HG03342 (cell line): ENCODE measurements around the gene AKNA.

Experiments used
- ATAC-seq: cut with Tn5 transposase; IDR thresholded peaks from one replicate; pipeline ENCODE4 v1.9.1; 2021; ENCODE audit warnings: mild to moderate bottlenecking, moderate library complexity; ENCODE audit not compliant: unreplicated experiment

The AKNA gene

DNA sequence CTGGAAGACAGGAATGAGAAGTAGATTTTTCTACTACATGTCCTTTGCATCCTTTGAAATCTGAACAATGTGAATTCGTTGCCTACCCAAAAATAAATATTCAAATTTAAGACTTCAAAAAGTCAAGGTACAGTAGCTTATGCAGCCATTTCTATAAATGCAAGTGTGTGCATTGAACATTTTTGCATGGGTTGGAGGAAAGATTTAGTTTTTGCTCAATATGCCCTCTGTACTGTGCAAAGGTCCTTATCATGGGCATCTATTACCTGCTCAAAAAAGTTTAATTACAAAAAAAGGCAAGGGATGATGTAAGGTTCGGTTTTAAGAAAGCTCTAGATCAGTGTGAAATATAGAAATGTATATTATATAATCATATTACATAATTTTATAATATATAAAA, 22.6 kb downstream of the AKNA start:
- ATAC-seq = no peak

DNA sequence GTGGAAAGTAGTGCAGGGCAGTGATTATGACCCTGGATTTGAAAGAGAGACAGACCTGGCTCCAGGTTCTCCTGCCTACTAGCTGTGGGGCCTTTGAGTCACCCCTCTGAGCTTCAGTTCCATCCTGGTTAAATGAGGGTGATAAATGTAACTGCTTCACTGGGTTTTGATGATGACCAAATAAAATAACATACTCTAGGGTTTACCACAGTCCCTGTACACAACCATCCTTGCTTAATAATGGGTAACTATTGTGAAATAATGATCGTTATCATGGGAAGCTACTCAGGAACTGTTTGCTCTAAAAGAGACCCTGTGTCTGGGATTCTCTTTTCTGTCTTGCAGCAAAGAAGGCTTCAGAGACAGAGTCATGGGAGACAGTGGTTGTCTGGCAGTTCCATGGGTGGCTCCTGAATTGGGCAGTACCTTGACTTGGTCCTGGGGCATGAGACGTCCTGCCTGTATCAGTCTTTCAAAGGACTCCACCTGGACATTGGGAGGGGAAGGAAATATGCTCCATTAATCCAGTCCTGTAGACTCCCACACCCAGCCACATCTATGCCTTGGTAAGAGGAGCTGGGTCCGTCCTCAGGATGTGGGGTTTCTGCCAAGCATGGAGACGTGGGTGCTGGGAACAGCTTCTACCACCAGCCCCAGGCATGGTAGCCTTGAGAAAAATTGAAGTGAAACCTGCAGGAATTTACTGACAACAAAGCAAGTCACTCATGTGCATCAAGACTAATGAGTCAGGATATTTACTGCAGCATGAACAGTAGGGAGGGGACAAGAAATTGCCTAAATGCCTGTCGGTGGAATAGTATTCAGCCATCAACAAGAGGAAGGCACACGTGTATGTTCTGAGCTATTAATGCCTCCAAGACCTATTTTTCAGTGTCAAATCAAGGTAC, 23.4 kb downstream of the AKNA start:
- no peak for ATAC-seq

DNA sequence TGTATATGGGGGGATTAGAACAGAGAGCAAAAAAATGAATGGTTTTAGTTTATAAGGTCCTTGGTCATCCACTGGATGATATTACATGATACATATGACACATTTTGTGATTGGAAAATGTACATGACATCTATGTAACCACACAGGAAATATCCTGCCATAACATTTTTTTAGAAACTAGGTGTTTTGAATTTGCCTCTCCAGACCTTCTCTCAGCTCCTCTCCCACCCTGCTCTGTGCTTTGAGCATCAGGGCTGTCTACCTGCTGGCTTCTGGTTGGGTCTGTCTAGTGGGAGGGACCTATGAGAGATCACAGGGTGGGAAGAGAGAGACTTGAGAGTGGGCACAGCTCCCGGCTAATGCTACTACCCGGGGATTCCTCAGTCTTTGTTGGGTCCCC, 24.4 kb downstream of the AKNA start:
- no peak for ATAC-seq

DNA sequence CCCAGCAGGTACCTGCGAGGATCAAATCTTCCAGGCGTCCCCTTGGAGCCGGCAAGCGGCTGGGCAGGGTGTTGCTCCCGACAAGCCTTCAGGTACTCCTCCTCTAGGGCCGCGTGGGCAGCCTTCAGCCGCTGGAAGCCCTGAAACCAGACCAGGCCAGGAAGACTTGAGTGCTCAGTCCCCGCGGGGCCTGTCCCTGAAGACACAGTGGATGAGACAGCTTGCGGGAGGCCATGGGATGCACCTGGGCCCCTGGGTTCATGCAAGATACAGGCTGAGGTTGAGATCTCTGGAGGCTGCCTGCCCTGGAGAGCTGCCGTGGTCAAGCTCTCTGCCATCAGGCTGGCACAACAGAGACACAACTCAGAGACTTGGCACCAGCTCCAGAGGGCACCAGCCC, 25.4 kb downstream of the AKNA start:
- no peak for ATAC-seq

DNA sequence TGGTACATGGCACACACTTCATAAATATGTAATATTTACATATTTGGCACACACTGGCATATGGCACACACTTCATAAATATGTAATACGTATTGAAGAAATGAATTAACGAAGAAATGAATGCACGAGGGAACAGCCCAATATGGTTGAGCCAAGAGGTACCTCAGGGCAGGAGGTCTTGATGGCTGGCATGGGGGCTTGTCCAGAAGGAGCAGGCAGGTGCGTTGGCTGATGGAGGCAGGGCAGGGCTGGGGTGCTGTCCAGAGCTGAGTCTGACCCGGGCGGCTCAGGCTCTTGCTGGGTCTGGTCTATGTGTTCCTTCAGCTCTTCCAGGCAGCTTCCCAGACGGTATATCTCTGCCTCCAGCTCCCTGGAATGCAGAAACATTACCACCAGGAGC, 26.2 kb downstream of the AKNA start:
- no peak for ATAC-seq

DNA sequence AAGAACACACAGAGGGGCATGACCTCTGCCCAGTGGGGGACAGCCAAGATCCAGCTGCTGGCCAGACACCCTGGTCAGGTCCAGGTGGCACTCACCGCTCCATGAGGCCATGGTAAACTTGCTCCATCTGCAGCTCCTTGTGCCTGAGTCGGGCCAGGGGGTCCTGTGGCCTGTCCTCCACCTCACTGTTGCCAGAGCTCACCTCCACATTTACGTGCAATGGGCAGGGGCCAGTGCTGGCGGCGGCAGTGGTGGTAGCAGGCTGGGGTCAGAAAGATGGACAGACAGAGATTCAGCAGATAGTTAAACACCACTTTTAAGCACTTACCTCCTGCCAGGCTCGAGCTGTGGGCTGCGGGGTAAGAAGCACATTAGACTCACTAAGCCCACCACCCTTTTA, 28.0 kb downstream of the AKNA start:
- no peak for ATAC-seq

DNA sequence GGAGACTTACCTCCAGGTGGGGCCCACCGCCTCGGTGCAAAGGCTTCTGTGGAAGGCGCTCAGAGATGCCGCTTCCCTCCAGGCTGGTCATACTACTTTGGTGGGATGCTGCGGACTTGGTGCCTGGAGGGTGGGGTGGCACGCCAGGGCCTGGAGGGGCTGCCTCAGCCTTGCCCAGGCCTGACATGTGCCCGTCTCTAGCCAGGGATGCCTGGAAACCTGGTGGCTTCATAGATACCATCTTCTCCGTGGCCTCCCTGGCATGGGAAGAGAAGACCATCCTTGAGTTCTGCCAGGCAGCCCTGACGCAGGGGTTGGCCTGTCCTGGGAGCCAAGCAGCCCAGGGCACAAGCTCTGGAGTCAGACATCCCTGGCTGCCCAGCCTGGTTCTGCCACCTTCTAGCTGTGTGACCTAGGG, 29.9 kb downstream of the AKNA start:
- ATAC-seq = no peak

DNA sequence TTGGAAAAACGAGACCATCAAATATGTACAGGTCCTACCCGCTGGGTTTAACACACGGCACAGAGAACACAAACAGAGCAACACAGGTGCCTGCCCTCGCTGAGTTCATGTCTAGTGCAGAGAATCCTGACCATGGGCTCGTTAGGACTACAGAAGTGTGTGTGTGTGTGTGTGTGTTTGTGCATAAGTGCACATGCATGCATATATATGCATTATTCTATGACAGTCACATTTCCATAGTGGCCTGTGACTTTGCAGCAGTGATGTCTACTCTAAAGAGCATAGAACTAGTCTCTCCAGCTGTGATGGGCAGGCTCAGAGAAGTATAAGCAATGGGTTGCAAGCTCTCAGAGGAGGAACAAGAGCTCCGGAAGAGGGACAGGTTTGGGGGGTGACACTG, 30.4 kb downstream of the AKNA start:
- no peak for ATAC-seq

DNA sequence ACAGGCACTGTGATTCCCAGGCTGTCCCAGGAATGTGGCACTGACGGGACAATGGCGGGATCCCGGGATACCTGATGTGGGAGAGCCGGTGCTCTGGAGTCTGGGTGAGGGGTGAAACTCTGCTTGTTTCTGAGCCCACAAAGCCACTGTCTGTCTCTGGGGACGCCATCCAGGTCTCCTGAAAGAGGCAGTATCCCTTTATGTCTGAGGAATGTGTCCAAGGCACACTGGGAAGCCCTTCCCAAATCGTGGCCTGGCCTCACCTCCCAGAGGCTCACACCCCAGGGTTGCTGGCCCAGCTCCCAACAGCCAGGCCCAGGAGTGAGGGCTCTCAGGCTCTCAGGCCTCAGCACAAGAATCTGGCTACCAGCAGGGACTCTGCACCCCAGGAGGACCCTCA, 31.0 kb downstream of the AKNA start:
- no peak for ATAC-seq

DNA sequence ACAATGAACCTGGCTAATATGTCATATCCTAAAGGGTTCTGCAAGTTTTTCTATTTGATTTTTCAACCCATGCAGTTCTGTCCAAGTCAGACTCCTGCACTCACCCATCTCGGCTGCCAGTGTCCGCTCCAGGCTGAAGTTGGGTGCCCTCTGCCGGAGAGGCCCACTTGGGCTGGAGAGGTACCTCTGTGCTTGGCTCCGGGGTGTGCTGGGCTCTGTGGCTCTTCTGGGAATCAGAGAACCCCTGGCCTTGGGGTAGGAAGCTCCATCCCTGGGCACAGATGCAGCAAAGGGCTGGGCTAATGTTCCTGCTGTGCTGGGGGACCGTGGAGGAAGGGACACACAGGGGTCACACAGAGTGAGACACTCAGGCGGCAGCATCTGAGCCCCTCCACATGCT, 32.0 kb downstream of the AKNA start:
- no peak for ATAC-seq

DNA sequence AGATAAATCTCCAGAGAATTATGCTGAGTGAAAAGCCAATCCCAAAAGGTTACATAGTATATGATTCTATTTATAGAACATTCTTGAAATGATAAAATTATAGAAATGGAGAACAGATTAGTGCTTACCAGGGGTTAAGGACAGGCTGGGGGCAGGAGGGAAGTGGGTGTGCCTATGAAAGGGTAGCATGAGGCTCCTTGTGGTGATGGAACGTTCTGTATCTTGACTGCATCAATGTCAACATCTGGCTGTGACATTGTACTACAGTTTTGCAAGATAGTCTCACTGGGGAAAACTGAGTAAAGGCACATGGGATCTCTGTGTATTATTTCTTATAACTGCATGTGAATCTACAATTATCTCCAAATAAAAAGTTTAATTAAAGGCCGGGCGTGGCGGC, 35.9 kb downstream of the AKNA start:
- ATAC-seq = no peak

DNA sequence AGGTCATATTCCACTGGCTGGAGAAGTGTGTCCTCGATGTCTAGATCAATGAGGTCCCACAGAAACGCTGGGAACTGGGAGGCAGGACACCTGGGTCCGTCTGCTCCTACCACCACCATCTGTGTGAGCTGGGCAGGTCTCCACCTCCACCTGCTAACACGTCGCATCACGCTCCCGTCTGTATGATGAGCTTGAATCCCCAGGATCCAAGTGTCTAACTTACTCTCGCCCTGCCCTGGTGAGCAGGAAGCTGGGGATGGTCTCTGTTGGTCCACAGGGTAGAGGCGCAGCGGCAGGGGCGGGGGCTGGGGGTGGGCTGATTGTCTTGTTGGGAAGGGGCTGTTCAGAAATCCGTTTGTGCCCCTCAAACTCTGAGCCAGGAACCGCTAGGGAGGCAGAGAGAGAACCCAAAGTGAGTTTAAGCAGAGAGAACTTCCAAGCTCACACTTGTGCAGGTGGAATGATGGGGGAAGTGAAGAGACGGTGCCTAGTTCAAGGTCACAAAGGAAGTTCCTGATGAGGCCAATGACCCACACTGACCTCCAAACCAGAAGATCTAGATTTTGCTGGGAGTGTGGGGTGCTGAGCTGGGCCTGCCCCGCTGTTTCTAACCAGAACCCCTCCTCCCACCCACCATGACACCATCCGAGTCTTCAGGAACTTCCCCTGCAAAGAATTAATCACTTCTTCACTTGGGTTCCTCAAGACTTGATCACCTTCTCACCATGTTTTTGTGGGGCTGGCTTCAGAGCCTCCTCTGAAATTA, 37.0 kb downstream of the AKNA start:
- no peak for ATAC-seq

DNA sequence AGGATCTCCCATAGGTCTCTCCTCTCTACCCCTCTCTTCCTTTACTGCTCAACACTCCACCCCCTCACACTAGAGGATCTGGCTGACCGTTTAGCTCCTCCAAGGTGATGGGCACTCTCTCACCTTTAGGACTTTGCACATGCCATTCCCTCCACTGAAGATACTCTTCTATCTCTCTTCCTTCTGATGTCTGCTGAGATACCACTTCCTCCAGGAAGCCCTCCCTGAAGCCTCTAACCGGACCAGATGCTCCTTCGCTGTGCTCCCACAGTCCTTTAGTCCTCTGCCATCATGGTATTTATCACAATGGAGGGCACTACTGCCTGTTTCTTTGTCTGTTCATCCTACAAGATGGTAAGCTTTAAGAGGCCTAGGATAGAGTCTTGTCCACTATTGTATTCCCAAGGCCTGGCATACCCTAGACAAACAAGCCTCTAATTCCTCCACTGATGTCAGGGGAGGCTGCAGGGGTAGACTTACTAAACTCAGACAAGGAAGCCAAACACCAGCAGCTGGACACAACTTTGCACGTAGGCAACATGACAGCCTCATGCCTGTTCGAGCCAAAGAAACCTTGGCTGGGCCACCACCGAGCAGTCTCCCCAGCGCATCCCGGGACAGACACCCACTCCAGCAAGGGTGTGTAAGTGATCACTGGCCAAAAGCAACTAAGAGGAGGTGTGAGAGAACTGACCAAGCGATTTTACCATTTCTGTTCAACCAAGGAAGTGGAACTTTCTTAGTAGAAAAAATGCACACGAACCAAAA, 37.9 kb downstream of the AKNA start:
- ATAC-seq = no peak

DNA sequence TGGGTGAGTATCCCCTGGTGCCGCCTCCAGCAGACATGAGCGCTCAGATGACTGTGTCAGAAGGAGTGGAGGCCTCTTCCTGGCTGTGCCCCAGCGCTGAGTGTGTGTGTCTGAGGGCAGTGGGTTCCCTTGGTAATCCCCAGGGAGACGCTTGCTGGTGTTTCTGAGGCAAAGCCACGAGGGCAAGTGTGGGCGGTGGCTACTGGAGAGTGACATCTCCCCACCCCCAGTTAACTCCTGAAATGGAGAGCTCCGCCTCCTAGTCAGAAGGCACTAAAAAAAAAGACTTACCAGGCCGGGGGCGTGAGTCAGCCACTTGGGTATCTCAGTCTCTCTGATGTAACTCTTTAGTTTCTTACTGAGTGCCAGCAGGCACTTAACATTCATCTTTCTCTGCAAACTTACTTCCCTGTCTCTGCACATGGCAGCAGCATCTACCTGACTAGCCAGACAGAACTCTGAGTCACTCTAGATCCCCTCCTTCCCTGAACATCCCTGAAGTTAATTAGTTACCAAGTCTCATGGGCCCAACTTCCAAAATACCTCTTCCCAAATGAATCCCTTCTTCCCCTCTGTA, 38.8 kb downstream of the AKNA start:
- peak; percentile 90 for ATAC-seq

DNA sequence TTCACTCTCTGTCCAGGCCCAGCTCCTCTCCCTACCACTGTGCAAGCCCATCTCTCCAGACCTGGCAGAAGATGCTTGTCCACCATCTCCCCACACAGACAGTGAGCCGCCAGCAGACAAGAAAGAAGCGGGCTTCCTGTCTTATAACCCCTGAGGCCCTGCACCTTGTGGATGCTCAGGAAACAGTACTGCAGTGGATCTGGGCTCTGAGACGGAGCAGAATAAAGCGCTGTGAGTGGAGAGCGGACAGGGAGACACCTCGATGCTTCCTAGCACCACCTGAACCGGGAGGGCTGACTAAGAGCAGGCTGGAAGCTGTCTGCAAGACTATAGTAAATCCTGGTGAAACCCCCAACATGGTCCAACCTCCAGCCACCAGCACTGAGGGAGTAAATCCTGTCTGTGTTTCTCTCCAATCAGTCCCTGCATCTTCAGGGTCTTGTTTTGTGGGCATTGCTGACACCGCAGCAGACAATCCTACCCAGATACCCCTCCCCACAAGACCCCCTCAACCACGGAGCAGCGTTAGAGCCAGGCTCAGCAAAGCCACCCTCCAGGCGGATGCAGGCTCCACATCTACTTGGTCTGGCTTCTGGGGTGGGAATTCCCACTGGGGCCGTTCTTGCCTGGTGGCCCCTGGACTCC, 39.4 kb downstream of the AKNA start:
- no peak for ATAC-seq

DNA sequence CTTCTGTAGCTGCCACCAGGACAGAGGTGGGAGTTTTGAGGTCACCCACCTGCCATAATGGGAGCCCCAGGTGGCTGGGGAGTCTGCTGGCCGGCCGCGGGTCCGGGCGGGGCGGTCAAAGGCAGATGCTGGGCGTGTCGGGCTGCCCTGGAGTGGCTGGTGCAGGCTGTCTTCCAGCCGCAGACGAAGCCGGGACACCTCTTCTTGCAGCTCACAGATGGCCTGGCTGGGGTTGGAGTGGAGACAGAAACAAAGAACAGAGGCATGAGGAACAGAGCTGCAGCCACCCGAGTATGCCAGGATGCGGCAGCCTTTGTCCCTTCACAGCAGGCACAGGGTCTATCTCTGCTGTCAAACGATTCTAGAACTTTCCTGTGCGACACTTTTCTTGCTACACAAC, 40.1 kb downstream of the AKNA start:
- ATAC-seq = no peak

DNA sequence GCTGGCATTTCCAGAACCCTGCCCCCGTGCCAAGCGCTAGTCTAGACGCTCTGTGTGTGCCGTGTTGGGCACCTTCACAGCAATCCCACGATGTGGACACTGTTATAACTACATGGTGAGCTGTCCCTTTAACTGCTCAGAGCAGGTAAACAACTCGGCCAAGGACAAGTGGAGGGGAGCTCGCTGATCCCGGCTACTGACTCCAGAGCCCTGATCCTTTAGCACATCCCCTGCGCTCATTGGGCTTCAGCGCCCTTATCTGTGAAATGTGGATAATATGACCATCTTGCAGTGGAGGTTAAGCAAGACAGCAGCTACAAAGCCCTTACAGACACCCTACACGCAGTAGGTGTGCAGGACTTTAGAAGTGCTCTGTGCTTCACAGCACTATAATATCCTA, 41.6 kb downstream of the AKNA start:
- ATAC-seq = no peak

DNA sequence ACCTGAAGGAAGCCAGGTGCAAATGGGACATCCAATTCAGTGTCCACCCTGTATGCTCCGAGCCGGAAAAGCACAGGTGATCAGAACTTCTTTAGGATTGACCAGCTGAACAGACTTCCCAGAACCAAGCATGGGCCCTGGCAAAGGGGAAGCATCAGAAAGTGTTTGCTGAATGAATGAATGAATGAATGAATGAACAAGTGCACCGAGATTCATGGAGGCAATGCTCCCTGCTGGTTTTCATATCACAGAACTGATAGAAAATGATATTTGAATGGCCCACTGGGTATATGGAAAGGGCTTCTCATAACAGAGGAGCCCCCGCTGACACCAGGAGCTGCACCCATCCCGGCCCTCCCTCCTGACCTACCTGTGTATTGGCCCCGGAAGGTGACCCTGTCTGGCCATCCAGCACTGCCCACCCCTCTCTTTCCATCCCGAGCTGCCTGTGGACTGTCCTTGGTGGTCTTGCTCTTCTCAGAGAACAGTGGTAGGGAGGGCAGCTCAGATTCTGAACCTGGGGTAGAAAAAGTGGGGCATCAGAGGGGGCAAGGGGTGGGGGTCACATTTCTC, 42.2 kb downstream of the AKNA start:
- ATAC-seq = no peak

DNA sequence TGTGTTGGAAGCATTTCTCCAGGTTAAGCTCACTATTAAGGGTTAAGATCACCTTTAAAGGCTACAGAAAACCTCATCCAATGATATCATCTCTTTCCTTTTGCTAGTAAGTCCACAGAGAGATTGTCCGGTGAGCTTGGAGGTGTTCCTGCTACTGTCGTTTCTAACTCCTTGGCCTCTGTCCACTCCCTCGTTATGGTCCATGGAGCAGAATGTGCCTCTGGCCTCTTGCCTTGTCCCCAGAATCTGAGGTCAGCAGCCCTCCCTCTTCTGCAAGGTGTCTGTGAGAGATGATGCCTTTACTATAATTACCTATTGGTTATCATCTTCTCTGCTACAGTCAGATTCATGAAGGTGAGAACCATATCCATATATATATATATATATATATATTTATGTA, 43.1 kb downstream of the AKNA start:
- no peak for ATAC-seq

DNA sequence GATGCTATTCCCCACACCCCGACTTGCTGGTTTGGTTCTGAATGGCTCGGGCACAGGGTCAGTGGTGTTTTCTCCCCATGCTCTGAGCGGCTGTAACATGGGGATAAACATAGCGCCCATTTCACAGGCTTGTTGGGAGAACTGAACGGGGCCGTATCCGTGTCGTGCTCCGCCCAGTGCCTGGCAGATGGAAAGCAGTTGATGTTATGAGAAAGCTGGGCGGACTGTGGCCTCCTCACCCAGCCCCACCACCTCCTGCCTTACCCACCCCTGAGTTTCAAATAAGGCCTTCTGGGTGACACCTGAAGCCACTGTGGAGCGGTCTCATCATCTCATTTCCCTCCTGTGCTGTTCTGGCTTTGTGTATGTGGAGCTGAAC, 43.6 kb downstream of the AKNA start:
- no peak for ATAC-seq
